Medulla oblongata (tissue), 1 donor: ENCODE results near the gene LBHD1.
A peak's percentile ranks its signal among the peaks of the same experiment; 100 is the strongest.
"Not testable (repeated sequence)": the region's sequence is repeated elsewhere in the genome, so short reads cannot be mapped to it uniquely, and the experiment has no call there.

Experiments
- DNase-seq: peaks from one replicate; pipeline ENCODE4 v3.0.0-alpha.2; 2015; ENCODE audit errors: extremely low spot score

LBHD1 gene

DNA sequence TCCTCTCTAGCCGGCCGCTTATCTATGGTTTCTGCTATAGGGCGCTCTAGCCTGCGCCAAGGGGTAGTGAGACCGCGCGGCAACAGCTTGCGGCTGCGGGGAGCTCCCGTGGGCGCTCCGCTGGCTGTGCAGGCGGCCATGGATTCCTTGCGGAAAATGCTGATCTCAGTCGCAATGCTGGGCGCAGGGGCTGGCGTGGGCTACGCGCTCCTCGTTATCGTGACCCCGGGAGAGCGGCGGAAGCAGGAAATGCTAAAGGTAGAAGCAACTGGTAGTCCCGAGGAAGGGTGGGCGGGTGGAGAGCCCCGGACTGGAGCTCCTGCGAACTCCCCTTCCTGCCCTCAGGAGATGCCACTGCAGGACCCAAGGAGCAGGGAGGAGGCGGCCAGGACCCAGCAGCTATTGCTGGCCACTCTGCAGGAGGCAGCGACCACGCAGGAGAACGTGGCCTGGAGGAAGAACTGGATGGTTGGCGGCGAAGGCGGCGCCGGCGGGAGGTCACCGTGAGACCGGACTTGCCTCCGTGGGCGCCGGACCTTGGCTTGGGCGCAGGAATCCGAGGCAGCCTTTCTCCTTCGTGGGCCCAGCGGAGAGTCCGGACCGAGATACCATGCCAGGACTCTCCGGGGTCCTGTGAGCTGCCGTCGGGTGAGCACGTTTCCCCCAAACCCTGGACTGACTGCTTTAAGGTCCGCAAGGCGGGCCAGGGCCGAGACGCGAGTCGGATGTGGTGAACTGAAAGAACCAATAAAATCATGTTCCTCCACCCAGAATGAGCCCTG lies at the start of gene LBHD1, which contains the start of gene UQCC3:
TSS of gene LBHD1 (minus strand) at position 660 of the 782 bp plus-strand sequence. CDS start 2,236 bp downstream, outside the sequence.
TSS of gene UQCC3 (plus strand) at position 66 of the 782 bp plus-strand sequence. CDS start at position 139, 73 bp downstream.
- DNase-seq, result peak; percentile 87

DNA sequence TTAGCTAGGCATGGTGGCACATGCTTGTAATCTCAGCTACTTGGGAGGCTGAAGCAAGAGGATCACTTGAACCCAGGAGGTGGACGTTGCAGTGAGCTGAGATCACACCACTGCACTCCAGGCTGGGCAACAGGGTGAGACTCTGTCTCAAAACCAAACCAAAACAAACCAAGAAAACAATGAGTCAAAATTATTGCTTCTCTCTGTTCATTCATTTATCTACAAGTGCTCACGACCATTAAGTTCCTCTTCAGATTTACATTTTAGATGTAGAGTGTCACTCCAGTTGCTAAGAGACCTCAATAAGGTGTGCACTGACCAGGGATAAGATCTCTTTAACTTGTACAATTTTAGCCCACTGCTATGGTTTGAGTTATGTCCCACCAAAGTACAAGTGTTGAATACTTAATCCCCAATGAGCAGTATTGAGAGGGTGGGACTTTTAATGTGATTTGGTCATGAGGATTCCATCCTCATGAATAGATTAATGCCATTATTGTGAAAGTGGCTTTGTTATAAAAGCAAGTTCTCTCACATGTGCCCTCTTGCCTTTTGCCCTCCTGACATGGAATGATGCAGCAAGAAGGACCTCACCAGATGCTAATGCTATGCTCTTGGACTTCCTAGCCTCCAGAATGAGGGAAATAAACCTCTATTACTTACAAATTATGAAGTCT lies 47.4 kb upstream of the LBHD1 start:
- DNase-seq, result no peak

DNA sequence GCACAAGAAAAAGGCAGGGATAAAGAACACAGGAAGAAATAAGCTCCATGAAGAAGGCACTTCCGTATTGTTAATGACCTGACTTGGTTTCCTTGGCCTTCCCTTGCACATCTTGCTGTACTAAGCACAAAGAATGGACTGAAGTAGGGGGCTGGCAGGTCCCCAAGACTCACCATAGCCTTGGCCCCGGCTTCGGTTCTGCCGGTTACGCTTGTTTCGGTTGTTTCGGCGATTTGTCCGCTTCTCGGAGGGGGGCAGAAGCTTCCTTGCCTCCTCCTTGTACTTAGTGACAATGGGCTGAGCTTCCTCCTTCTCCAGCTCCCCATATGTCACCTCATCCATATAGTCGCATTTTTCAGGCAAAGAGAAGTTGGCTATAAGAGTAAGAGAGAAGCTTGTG lies 44.7 kb upstream of the LBHD1 start:
- DNase-seq, result no peak

DNA sequence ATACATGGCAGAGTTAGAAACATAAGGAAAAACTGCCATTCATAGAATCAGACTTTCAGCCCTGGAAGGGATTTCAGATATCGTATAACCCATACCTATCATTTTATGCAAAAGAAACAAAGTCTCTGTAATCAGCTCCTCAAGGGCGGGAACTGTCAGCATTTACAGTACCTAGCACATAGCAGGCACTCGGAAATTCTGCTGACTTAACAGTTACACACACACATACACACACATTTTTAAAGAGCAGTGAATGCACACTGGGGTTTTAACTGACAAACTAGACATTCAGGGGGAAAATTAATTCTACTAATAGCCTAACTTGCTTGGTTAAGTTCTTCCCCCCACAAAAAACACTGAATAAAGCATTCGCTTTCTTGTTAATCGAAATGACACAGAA lies 44.1 kb upstream of the LBHD1 start:
- no peak for DNase-seq

DNA sequence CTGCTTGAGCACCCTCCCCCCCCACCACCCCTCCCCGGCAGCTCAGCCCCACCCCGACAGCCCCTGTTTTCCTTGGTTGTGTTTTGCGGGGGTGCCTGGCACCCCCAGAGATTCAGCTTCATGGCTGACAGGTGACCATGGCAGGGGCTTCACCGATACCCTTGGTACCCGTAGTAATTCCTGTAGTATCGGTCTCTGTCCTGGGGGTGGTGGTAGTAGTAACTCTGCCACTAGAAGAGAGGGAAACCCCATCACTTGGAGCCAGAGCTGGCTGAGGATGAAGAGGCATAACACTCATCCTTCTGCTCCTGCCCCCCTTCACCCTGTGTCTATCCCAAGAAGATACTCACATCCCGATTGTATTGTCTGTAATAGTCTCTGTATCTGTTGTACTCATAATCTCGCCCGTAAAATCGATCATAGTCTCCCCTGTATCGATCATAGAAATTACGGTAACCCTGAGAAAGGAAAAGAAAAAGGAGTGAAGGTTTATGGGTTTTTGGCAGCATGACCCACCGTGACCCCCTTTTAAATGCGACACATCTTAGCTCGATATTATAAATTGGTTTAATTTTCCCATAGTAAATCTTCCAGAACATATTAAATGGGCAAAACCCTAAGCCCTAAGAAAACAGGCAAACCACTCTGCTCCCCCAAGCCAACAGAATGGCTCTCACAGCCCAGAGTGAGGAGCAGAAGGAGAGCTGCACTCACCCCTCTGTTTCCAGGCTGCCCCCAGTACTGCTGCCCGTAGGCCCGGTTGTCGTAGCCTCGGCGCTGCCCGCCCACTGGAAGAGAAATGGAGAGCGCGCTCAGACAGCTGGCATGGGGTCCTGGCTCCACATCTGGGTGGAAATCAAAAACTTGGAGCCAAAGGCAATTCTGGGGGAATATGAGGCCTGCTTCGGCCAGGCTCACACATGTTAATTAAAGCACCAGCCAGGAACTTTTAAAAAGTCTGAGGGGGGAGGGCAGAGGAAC lies 43.4 kb upstream of the LBHD1 start:
- DNase-seq, result no peak

DNA sequence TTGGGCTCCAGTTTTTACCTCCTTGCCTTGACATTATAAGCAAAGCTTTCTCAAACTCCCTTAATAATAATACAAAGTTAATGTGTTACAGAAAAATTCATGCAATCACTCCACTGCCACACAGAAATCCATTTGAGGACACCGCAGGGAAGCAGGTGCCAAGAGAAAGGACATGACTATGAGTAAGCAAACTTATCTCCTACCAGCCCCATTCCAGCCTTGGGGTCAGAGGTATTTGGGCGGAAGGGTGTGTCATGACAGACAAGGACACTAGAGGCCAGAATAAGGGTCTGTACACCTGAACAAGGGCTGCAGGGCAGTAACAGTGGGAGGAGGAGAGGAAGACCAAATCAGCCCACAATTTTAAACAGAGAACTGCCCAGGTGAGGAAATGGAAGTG lies 41.3 kb upstream of the LBHD1 start:
- DNase-seq, result no peak

DNA sequence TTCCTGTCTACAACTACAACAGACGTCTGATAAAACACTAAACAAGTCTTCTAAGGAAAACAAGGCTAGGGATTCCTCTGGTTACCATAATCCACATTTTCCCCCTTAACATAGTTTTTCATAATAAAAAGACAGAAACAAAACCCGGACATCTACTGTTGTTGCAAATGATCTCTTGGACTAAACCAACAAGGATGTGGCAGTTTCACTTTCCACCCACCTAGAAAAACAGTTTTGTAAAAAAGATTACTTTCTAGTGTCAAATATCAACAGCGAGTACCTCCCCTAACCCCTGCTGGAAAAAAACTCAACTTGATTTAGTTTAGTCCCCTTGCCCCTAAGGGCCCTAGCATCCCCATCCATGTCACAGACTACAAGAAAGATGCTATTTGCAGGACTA lies 40.8 kb upstream of the LBHD1 start:
- DNase-seq, result no peak

DNA sequence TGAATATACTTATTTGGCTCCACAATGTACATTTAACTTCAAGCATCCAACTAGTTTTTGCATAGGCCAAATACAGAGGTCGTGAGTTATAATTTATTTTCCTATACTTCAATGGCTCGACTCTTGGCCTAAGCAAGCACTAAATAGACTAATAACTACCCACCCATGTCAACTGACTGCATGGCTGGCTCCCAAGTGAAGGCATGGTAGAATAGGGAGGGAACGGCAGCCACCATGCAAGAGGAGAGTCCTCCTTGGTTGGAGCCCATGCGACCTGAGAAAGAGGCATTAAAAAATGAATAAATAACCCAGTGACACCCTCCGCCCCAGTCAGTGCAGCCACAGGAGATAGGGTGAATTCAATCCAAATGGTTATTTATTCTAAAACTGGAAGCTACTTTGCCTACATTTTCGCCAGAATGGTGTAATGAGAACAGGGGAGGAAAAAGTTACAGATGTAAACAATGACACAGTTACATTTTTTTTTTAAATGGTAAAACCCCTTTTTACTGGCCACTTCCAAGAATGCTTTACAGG lies 40.3 kb upstream of the LBHD1 start:
- DNase-seq, result no peak

DNA sequence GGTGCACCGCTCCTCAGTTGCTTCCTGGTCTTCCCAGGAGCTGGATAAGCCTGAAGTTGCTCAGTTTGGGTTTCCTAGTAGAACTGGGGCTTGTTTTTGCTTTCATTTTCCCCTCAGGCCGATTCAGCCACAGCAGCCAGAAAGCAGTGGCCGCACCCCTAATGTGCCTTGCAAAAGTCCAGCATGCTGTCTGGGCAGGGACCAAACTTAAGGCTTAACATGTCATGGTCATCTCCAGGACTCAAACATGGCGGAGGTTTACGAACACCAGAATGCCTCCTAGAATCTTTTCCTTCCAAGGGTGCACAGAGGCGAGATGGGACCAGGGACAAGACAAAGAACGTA lies 37.9 kb upstream of the LBHD1 start:
- DNase-seq, result no peak

DNA sequence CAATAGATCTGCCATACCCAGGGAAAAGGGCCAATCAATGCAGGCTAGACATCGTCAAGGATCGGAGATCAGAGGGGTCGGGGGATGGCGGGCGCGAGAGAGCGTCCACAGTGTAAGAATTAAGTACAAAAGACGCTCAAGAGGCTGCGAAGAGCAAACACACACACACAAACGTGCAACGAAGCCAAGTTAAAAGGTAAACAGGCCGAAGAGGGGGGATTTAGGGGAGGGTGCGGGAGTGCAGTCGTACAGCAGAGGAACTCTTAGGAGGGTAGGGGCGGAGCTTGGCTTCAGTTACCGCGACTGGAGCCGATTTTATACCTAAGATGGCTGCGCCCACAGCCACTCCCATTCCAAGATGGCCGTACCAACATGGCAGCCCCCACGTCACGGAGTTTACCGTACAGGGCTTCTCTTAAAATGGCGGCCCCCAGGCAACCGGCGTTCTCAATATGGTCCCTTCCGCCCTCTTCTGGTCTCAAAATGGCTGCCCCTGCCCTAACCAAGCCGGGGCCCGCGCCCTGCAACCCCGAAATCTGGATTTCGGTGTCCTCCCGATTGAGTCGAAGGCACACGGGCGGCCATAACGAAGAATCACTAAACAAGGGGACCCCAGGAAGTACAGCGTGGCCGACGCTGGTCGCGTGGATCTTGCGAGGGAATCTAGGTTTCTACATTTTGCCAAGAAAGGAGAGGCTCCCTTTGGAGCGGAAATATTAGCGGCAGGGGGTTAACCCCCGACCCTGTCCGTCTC lies 37.4 kb upstream of the LBHD1 start:
- peak; percentile 98 for DNase-seq

DNA sequence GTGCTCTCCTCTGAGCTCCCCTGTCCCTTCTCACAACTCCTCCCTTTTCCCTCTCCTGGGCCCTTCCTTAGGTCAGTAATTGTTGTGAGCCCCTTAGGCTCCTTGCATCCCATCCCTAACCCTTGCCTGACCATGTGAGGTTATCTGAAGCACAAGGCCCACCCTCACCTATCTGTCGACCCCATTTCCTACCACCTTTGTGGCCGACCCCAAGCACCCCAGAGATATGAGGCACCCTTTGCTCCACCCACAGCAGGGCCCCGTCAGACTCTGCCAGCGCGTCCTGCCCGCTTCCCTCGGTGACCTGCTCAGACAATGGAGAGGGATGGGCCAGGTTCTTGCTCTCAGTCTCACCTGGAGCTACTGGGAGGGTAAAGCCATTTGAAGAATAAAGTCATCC lies 36.7 kb upstream of the LBHD1 start:
- DNase-seq, result no peak

DNA sequence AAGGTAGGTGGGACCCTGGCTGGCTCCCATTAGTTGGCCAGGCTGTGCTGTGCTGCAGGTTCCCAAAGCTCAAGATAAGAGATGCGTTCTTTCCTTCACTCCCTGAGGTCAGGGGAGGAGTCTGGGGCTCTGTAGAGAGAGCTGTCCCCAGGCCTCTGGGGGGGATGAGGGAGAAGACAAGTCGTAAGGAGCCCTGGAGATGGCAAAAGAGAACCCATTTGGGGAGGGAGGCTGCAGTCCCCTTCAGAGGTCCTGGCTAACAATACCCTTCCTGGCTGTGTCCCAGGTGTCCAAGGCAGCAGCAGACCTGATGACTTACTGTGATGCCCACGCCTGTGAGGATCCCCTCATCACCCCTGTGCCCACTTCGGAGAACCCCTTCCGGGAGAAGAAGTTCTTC lies 36.3 kb upstream of the LBHD1 start:
- DNase-seq, result no peak

DNA sequence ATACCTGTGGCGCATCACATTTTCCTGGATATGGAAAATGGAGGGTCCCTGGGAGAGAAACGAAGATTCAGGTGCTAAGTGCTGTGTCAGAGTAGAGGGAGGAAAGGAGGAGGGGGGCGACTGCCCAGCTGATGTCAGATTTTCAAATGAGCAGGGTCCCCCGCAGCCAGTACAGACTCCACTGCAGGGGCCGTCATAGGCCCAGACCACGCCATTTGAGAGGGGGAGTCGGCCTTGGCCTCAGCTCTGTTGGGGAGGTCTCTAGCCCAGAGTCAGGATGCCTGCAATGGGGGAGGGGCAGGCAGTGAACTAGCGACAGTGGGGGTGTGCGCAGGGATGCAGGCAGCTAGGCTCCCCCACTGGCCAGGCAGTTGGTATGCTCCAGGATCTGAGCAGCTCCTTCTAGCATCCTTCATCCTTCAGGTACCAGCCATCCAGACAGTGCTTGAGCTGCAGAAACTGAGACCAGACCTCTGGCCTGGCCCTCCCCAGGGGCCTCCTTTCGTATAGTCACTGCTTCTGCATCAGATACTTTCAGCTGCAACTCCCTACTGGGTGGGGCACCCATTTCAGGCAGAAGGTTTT lies 35.3 kb upstream of the LBHD1 start, which contains the start of the genes BSCL2 and GNG3:
TSS of gene BSCL2 (minus strand) at position 148 of the 585 bp plus-strand sequence. CDS start 229 bp downstream, outside the sequence.
TSS of gene GNG3 (plus strand) at position 400 of the 585 bp plus-strand sequence. CDS start 620 bp downstream, outside the sequence.
- DNase-seq, result peak; percentile 62

DNA sequence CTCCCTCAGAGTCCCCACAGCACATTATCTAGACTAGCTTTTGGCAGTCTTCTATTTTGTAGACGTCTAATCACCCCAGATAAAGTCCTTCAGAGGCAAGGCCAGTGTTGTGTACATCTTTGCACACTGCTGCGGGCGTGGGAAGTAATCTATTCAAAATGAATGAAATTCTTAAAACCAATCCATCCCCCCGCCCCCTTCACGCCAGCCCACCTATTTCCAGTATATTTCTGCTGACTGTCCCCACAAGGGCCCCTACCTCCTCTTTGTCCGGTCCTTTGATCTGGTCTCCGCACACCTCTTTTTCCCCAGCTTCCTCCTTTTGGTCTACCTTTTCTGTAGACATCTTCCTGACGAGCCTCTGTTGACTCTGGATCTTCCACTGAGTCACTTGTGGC lies 34.8 kb upstream of the LBHD1 start:
- no peak for DNase-seq

DNA sequence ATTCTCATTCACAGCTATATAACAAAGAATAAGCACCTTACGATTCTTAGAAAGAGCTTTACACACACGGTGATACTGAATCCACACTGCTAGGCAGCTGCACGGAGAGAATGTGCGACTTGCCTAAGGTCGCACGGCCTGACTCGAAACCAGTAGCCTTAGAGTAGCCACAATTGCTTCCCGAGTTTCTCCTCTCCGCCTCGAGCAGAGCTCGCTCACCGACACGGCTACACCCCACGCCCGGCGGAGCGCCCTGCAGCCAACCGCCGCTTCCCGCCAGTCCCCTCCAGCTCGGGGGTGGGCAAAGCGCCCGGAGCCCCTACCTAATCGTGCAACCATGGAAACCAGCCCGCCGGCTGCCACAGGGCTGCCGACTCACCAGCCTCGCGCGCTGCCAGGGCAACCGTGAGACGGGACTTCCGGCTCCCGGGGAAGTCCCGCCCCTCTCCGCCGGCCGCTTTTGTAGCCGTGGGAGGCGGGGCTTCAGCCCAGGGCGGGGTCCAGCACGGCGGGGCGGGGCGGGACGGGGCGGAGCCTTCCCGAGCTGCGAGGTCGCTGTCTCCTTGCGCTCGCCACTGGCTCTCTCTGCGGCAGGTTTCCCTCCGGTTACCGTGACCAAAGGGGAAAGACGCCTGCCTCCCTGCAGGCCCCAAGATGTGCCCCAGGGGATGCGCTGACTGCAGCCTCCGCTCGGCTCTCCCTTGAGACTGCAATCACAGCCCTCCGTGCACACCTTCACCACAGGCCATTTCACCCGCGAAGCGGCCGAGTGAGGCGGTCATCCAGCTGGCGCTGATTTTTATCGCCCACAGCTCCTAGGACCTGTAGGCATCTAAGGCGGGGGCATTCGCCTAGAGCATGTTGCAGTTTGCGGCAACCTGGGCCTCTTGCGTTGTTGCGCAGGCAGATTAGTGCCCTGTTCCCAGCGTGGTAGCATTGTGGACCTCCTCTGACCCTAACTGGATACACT lies 34.1 kb upstream of the LBHD1 start:
- DNase-seq, result peak; percentile 96

DNA sequence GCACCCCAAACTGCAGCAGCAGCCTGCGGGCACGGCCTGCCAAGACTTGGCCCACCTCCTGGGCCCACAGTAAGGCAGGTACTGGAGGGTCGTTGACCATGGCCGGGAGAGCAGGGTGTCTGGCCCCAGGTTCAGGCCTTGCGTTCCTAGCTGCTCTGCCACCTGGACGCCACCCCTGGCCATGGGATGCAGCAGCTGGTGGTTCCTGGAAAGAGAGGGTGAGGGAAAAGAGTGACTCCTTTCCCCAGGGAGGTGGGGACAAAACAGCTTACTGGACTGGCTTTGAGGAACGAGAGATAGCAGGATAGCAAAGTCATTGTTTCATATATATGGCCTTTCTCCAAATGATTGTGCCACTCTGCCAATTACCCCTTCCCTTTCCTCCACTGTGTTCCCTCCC lies 33.3 kb upstream of the LBHD1 start:
- no peak for DNase-seq

DNA sequence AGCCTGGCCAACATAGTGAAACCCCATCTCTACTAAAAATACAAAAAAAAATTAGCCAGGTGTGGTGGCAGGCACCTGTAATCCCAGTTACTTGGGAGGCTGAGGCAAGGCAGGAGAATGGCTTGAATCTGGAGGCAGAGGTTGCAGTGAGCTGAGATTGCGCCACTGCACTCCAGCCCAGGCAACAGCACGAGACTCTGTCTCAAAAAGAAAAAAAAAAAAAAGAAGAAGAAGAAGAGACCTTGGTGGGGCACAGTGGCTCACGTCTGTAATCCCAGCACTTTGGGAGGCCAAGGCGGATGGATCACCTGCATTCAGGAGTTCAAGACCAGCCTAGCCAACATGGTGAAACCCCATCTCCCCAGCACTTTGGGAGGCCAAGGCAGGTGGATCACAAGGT lies 31.9 kb upstream of the LBHD1 start:
- DNase-seq, result not testable (repeated sequence)

DNA sequence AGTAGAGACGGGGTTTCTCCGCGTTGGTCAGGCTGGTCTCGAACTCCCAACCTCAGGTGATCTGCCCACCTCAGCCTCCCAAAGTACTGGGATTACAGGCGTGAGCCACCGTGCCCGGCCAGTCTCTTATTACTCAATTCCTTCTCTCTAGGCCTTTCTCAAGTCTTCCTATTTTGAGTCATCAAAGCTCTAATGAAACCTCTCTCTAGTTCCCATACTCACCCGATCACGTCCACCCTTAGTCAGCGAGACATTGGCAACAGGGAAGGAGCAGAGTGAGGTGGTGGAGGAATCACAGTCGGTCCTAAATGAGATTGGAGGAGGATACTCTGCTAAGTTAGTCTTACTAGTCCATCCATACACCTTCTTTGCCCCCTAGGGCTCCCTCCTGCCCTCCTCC lies 30.2 kb upstream of the LBHD1 start:
- no peak for DNase-seq

DNA sequence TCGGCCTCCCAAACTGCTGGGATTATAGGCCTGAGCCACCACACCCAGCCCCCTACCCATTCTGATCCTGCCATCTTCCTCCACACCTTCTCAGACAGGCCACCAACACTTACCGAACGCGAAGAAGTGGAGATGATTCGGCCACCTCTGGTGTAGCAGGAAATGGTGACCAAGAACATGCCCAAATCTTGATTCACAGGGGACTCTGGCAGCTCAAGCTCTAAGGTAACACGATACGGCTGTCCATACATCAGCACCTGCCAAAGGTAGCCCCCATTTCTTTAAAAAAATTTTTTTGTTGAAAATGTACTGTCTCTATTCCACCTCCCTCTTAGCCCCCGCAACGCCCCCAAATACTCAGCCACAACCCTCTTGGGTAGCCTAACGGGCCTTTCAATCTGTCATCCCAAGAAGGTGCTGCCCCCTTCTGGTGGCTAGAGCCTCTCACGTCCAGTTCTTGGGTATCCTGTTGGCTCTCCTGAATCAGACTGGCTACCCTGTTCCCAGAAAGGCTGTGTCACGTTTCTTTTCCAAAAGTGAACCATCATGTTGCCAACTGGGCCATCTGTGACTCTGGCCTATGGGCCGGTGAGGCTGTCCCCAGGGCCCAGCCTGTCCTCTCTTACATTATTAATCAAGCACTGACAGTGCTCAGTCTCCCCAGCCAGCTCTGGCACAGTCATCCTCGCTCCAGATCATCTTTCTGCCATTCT lies 22.5 kb upstream of the LBHD1 start:
- DNase-seq, result peak; percentile 90
